ENCODE measurements around the gene AP3S1.

AP3S1 gene

GRCh38 chr5:115941051-115941675 is 99.4 kb downstream of the AP3S1 start:
- DNase-seq, result no peak

- no peak for DNase-seq
Measured at GRCh38 chr5:115944501-115944900, 102.8 kb downstream of the AP3S1 start.

- DNase-seq, result no peak
Measured at GRCh38 chr5:115946655-115947054, 104.9 kb downstream of the AP3S1 start.

DNA sequence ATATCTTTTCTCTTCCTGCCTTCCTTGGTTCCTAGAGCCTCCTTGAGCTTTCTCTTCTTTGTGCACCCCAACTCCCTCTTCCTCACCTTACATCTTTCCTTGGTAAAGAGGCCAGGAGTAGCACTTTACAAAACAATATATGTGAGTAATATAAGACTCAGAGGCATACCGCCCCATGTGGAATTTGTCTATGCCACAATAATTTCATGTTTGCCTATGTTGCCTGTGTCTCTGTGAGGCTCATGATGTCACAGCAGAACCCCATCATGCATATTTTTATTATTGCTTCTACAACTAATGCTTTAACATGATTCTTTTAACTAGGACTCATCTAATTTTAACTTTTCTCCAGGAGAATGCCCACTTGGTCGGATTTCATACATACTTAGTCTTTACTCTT is 105.5 kb downstream of the AP3S1 start:
- no peak for DNase-seq

DNA sequence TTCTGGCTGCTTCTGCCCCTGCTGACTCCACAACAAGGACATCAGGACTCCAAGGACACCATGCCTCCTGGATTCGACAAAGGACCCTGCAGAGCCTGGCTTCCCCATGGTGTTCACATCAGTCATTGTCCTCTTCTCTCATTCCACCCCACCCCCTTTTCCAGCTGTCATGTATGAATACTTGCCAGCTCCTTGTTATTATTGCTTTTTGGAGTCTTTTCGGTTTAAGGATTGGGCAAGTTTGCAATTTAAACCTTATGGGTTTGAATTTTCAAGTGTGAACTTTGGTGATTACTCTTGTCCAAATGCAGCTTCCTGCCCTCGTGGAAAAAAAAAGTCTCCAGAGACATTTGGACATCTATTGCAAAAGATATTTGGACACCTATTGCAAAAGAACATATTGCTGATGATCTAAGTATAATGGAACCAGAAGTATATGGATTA is 106.4 kb downstream of the AP3S1 start:
- DNase-seq, result no peak

DNA sequence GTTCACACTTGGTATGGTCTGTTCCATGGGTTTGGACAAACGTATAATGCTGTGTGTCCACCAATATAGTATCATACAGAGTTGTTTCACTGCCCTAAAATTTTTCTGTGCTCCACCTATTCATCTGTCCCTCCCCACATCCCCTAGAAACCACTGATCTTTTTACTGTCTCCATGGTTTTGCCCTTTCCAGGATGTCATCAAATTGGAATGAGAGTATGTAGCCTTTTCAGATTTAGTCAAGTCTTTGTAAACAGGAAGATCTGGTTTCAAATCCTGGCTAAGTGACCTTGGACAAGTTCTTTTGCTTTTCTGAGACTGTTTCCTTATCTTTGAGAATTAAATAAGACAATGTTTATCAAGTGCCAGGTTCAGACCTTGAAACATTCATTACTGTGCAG is 107.4 kb downstream of the AP3S1 start:
- no peak for DNase-seq

- no peak for DNase-seq
Measured at GRCh38 chr5:115952588-115952987, 110.9 kb downstream of the AP3S1 start.

GRCh38 chr5:115954144-115954543 is 112.4 kb downstream of the AP3S1 start:
- DNase-seq, result no peak

- DNase-seq, result no peak
Measured at GRCh38 chr5:115956957-115957356, 115.2 kb downstream of the AP3S1 start.

DNA sequence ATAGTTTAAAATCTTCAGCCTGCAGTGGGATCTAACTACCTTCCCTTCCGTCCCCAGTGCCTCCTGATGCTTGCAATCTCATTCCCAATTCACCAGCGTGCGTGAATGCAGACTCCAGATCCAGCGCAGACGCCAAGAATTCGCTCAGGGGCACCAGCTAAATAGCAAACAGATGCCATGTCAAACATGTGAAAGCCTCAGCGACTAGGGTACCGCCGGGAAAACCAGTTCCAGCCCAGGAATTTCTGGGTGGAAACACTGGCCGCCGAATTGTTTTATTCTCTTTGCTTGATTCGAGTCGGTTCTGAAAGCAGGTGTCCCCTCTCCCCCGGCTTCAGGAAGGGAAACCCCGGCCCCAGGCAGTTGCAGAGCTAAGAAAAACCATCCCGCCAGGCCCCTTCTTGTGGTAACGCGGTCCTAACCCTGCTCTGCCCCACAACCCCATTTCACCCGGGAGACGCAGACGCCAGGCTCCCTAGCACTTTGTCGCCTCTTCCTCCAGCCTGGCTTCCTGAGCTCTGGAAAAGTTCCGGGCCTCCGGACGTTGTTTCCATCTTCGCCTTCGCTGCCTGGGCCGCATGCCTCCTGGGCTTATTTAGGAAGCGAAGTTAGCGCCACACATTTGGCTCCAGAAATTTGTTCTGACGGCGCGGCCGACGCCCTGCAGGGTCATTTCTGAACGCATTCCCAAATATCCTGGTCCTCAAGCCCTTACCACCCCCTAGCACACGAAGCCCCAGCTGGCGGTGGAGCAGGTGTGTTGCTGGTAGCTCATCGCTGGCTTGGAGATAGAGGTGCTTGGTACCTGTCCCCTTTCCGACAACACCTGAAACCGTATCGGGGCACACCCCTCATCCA is 119.9 kb downstream of the AP3S1 start:
- DNase-seq, result no peak

DNA sequence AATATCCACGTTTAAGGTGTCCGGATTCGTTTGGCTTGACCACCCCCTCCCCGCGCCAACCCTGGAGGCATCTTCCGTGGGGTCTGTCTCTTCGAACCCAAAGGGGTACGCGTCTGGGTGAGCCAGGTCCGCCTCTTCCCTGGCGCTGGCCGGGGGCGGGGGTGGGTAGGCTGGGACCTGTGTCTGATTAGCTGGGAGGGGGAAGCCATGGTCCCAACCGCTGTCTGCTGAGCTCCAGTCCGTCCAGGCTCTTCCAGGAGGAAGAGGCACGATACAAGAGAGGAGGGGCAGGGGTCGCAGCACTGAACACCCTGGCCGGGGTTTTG is 120.5 kb downstream of the AP3S1 start, which contains the start of gene LVRN:
LVRN (plus strand) TSS at position 237 of the 326 bp plus-strand sequence. CDS start 143 bp downstream, outside the sequence.
- no peak for DNase-seq

GRCh38 chr5:115962565-115963402 is 121.0 kb downstream of the AP3S1 start:
- no peak for DNase-seq

DNA sequence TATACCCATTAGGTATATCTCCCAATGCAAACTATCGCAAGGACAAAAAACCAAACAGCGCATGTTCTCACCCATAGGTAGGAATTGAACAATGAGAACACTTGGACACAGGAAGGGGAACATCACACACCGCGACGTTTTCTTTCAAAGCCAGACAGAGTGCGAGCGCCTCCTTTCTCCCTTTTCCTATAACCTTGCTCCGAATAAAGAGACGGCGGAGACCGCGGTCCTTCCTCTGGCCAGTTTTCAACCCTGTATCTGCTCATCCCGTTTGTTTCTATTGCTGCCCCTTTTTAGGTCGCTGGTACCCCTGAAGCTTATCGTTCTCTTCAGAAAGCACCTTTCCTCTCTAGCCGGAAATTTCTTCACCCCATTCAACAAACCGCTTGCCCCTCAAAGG is 121.8 kb downstream of the AP3S1 start:
- DNase-seq, result no peak

Measured in cortex of kidney (tissue), 1 donor.